Fibroblast of villous mesenchyme (primary cell): ENCODE measurements around the gene PCGF2. TPM values are rescaled to one million over a fixed set of nuclear protein-coding genes. Genes with fewer than 3 reads are reported as not detected.
"Not testable (repeated sequence)": the region's sequence is repeated elsewhere in the genome, so short reads cannot be mapped to it uniquely, and the experiment has no call there.

ENCODE experiments used
- DNase-seq: peaks from one replicate; pipeline ENCODE4 v3.0.0-alpha.2; 2010; ENCODE audit warnings: low read depth
- H3K4me3 ChIP-seq: 2 replicates; pipeline ENCODE4 v1.5.1; 2011; ENCODE audit warnings: low read depth, mild to moderate bottlenecking, low read length
- CTCF ChIP-seq: IDR thresholded peaks from 2 replicates; pipeline ENCODE4 v1.5.1; 2012; ENCODE audit warnings: low read depth, mild to moderate bottlenecking, low read length; ENCODE audit not compliant: insufficient read depth
- total RNA-seq: library from RNA; depleted of rRNA; stranded (reverse); fragments of >200 nt; gene quantifications from 2 replicates; pipeline ENCODE4 v1.2.3, GENCODE V29; 2012

PCGF2 gene
- total RNA-seq, 1 donor = 7.8 TPM

DNA sequence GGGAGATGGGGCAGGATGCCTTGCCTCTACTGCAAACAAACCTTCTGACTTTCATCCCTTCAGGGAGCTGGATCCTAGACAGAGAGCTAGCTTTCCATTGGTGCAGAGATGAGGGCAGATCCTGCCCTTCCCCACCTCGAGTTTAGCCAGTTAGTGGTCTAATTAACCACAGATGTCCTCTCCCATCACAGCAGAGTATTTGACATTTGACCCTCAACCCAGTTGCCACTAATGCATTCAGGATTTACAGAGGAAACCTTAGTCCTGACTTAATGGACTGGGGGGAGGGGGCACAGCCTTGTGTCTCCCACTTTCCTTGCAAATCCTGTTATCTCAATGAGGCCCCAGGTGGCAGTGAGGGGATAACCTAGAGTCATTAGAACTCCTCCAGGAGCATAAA lies 41.0 kb upstream of the PCGF2 start:
- peak; percentile 56 for DNase-seq
- H3K4me3 ChIP-seq = no peak overlapping the region

DNA sequence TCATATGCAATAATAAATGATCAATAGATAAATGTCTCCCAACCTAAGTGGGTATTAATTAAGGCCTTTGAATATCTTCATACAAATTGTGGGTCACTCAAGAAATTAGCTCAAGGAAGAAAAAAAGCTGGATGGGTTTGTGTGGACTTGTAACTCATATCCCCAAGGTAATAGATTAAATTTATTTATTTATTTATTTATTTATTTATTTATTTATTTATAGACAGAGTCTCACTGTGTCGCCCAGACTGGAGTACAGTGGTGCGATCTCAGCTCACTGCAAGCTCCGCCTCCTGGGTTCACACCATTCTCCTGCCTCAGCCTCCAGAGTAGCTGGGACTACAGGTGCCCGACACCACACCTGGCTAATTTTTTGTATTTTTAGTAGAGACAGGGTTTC lies 39.9 kb upstream of the PCGF2 start:
- DNase-seq, H3K4me3 ChIP-seq: not testable (repeated sequence)

More for the DNA sequence above, 41.0 kb upstream of the PCGF2 start:
- TF ChIP-seq CTCF = no peak

DNA sequence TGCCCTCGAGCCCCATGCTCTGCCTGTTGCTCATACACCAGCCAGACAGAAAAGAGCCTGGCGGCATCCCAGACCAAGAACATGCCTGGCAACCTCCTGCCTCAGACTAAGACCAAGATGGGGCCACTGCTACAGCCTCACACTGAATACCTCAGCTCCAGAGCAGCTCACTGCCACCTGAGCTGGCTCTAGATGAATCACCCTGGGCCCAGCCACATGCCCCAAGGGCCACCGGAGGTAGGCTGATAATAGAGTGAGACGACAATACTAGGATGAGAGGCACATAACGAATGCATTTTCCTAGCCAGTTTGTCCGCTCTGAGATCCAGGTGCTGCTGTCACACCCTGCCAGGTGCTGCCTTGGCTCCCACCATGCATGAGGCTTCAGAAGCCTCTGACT lies 38.2 kb upstream of the PCGF2 start:
- no peak for TF ChIP-seq CTCF
- no peak for DNase-seq
- H3K4me3 ChIP-seq = no peak overlapping the region

DNA sequence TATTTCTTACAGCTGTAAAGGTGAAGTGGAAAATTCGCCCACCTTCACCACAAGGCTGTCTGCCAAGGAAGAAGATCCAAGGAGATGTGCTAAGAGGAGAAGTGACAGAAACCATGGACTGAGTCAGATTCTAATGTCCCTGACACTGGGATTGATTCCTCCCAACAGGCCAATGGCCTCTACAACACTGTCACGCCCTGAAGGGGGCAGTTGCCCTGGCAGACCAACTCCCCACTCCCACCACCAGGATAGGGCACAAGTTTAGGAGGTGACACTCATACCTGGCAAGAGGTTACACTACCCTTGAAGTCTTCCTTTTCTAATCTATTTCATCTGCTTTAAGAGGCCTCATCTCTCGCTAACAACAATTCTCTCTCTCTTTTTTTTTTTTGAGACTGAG lies 35.1 kb upstream of the PCGF2 start:
- TF ChIP-seq CTCF = no peak
- DNase-seq = no peak
- H3K4me3 ChIP-seq = no peak overlapping the region

- no peak overlapping the region for H3K4me3 ChIP-seq
- no peak for TF ChIP-seq CTCF
- DNase-seq = no peak
Observed at GRCh38 chr17:38779965-38780752, 32.0 kb upstream of the PCGF2 start.

DNA sequence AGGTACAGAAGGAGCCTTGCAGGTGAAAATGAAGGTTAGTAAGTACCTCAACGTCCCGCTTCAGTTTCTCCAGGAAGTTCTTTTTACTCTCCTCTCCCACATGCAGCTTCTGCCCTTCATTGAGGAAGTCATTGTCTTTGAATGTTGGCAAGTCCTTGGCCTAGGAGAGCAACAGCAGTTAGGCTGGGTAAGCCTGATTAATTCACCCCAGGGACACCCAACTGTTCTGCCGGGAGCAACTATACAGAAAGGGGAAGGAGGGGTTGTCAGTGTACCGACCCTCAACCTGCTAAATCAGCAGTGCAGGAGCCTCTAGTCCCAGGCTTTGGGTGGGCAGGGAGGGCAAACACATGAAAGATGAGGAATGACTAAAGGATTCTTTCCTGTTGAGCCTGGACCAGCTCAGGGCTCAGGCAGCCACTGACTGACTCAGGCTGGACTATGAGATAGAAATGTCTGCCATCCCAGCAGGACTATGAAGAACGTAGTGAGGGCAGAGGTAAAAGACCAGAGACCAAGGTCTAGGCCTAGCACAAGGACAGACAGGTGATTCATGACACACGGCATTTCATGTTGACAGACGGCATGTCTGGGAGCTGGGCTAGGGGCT lies 29.6 kb upstream of the PCGF2 start:
- DNase-seq = no peak
- no peak overlapping the region for H3K4me3 ChIP-seq
- TF ChIP-seq CTCF = no peak

DNA sequence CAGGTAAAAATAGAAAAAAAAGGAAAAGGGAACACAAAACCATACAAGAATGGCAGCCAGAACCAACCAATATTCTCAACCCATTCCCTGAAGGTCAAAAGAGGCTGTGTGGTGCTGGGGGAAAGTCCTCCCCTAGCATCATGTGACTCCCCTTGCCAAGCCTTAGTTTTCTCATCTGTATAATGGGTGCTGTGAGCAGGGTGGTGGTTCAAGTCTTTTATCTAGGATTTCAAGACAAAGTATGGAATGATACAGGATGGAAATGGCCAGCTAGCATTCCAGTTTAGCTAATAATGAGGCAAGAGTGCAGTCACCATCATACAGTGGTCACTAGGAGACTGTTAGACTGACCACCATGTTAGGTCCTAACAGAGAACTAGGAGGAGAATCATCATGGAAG lies 25.1 kb upstream of the PCGF2 start:
- H3K4me3 ChIP-seq = no peak overlapping the region
- no peak for DNase-seq
- no peak for TF ChIP-seq CTCF
